ENCODE measurements around the gene ATXN1. TPM values are rescaled to one million over a fixed set of nuclear protein-coding genes. Genes with fewer than 3 reads are reported as not detected.

ATXN1 gene
- total RNA-seq, 1 donor from 2014 or later: 6.1 TPM

GRCh38 chr6:16583144-16583762 lies 178.0 kb downstream of the ATXN1 start:
- peak overlapping the region; percentile 33 for H3K4me3 ChIP-seq (ENCODE audit: low read depth, low read length)
- TF ChIP-seq CTCF (conservative IDR thresholded peaks at IDR 0.05; ENCODE audit: low read depth, low read length): no peak
- no peak for DNase-seq (ENCODE audit: low read depth)

- H3K4me3 ChIP-seq (ENCODE audit: low read depth, low read length): no peak overlapping the region
- DNase-seq (ENCODE audit: low read depth): no peak
- no peak for TF ChIP-seq CTCF (conservative IDR thresholded peaks at IDR 0.05; ENCODE audit: low read depth, low read length)
Measured at GRCh38 chr6:16582446-16583143, 178.7 kb downstream of the ATXN1 start.

- TF ChIP-seq CTCF (conservative IDR thresholded peaks at IDR 0.05; ENCODE audit: low read depth, low read length): no peak
- DNase-seq (ENCODE audit: low read depth): no peak
- no peak overlapping the region for H3K4me3 ChIP-seq (ENCODE audit: low read depth, low read length)
Measured at GRCh38 chr6:16578695-16579285, 182.5 kb downstream of the ATXN1 start.

GRCh38 chr6:16576451-16577368 lies 184.6 kb downstream of the ATXN1 start:
- DNase-seq (ENCODE audit: low read depth): peak; percentile 72
- TF ChIP-seq CTCF (conservative IDR thresholded peaks at IDR 0.05; ENCODE audit: low read depth, low read length): no peak
- H3K4me3 ChIP-seq (ENCODE audit: low read depth, low read length): peak overlapping the region; percentile 34

- no peak for TF ChIP-seq CTCF (conservative IDR thresholded peaks at IDR 0.05; ENCODE audit: low read depth, low read length)
- H3K4me3 ChIP-seq (ENCODE audit: low read depth, low read length): no peak overlapping the region
- no peak for DNase-seq (ENCODE audit: low read depth)
Measured at GRCh38 chr6:16575655-16576054, 185.6 kb downstream of the ATXN1 start.

GRCh38 chr6:16572943-16573342 lies 188.3 kb downstream of the ATXN1 start:
- TF ChIP-seq CTCF (conservative IDR thresholded peaks at IDR 0.05; ENCODE audit: low read depth, low read length): no peak
- DNase-seq (ENCODE audit: low read depth): no peak
- no peak overlapping the region for H3K4me3 ChIP-seq (ENCODE audit: low read depth, low read length)

Measured in epithelial cell of proximal tubule (primary cell).